Endothelial cell (in vitro differentiated cells): ENCODE measurements around the gene TMEM239. TPM values are rescaled to one million over a fixed set of nuclear protein-coding genes. Genes with fewer than 3 reads are reported as not detected.

Source experiments
- DNase-seq: peaks from one replicate; pipeline ENCODE4 v3.0.0; 2021; ENCODE audit warnings: low spot score
- H3K27ac Mint-ChIP-seq: one replicate; pipeline ENCODE4 v1.8.0; 2021; ENCODE audit warnings: mixed read lengths, inconsistent platforms; ENCODE audit not compliant: unreplicated experiment
- H3K27me3 Mint-ChIP-seq: one replicate; pipeline ENCODE4 v1.8.0; 2021; ENCODE audit warnings: mild to moderate bottlenecking, moderate library complexity, mixed read lengths, inconsistent platforms; ENCODE audit not compliant: unreplicated experiment
- H3K36me3 Mint-ChIP-seq: one replicate; pipeline ENCODE4 v1.8.0; 2021; ENCODE audit warnings: mild to moderate bottlenecking, low read depth, mixed read lengths, inconsistent platforms; ENCODE audit not compliant: unreplicated experiment
- H3K4me1 Mint-ChIP-seq: one replicate; pipeline ENCODE4 v1.8.0; 2021; ENCODE audit warnings: mild to moderate bottlenecking, mixed read lengths, inconsistent platforms; ENCODE audit not compliant: unreplicated experiment
- H3K4me3 Mint-ChIP-seq: one replicate; pipeline ENCODE4 v1.8.0; 2021; ENCODE audit warnings: mild to moderate bottlenecking, mixed read lengths, inconsistent platforms; ENCODE audit not compliant: unreplicated experiment
- H3K9me3 Mint-ChIP-seq: one replicate; pipeline ENCODE4 v1.8.0; 2021; ENCODE audit warnings: mixed read lengths, inconsistent platforms; ENCODE audit not compliant: unreplicated experiment
- CTCF ChIP-seq: fragments of 200-600 bp; sonication (generic); IDR thresholded peaks from one replicate; pipeline ENCODE4 v1.5.0; 2021; ENCODE audit warnings: antibody characterized with exemption; ENCODE audit not compliant: unreplicated experiment
- total RNA-seq: library from RNA; stranded (reverse); fragmentation: NEBNext Ultra II Directional; extraction: Animal tissue kit (Norgen Biotek cat#: 25700); gene quantifications from one replicate; pipeline ENCODE4 v1.2.1, GENCODE V29; 2021; ENCODE audit not compliant: unreplicated experiment

TMEM239 gene
- total RNA-seq, 1 donor from 2014 or later: not detected

DNA sequence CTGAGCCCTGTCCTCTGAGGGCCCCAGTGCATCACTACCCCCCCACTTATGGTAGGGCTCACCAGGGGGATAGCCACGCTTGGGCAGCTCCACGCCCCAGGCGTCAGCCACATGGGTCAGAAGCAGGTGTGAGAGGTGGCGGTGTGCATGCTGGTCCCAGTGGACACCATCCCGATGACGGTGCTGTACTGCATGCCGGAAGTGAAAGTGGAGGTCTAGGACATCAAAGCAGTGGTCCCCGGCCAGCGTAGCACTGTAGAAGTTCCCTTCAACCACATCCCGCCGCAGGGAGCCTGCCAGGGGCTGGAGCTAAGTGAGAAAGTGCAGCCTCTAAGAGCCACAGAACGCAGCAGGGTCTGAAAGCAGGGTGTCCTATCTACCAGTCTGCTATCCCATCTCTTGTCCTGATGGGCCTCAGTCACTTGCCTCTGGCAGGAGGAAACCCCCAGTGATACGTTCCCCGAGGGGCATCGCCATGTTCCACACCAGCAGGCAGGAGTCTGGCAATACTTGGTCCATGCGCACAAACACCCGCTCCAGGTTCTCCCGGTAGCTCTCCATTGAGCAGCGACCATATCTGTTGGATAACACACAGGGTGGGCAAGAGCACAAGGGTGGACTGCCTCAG lies 22.1 kb downstream of the TMEM239 start:
- H3K27me3 Mint-ChIP-seq: peaks cover 16% of the 10 kb centered on the region
- H3K9me3 Mint-ChIP-seq: no peaks in the 10 kb centered on the region
- no peak overlapping the region for H3K27ac Mint-ChIP-seq
- peaks cover 24% of the 10 kb centered on the region for H3K36me3 Mint-ChIP-seq
- peaks cover 21% of the 10 kb centered on the region for H3K4me1 Mint-ChIP-seq
- DNase-seq: no peak
- TF ChIP-seq CTCF: no peak
- peak overlapping the region; percentile 47 for H3K4me3 Mint-ChIP-seq

DNA sequence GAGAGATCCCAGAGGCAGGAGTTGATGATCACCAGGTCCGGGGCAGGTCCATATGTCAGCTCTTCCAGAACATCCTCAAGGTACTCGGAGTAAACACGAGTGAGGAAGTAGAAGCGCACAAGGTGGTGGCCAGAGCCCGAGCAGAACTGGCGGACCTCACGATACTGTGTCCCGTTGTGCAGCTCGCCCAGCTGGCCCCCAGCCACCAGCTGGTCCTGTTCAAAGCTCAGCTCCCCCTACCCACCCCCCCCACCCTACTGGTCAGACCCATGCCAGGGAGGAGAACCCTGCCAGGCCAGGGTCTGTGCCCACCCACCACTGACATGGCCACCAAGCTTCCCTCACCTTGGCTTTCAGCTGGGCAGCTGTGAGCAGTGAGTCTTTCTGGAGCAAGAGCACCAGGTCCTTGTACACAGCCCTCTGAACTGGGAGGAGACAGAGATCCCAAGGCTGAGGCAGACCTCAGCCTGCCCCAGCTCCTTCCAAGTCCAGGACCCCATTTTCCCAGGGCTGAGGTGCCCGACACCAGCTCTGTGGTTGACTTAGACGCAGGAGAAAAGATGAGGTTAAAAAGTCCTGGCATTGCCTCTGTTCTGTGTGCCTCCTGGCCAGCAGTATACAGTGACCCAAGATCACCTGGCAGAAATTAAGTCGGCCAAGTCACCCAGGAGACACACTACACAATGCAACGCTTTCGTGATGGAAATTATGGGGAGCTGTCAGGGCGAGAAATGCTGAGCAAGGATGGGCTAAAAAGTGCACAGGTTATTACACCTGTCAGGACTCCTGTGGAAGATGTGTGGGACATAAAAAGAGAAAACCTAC lies 22.9 kb downstream of the TMEM239 start:
- TF ChIP-seq CTCF: no peak
- Mint-ChIP-seq H3K27me3 (peaks cover 16% of the 10 kb centered on the region), H3K4me1 (peaks cover 21% of the 10 kb centered on the region), H3K4me3 (peak overlapping the region; percentile 91), H3K27ac (peak overlapping the region; percentile 79), H3K9me3 (no peaks in the 10 kb centered on the region), H3K36me3 (peaks cover 24% of the 10 kb centered on the region)
- DNase-seq: no peak

GRCh38 chr20:2839732-2840137 lies 23.6 kb downstream of the TMEM239 start:
- no peak for TF ChIP-seq CTCF

GRCh38 chr20:2840138-2840966 lies 24.2 kb downstream of the TMEM239 start, which contains the start of the genes PCED1A and VPS16:
Gene PCED1A, minus strand, starts transcription at chr20:2840655. Its CDS starts 743 bp downstream, at chr20:2839912.
Gene VPS16, plus strand, starts transcription at chr20:2840745. Its CDS starts 30 bp downstream, at chr20:2840775.
- H3K4me3 Mint-ChIP-seq: peak within 1 kb of the TSS; percentile 94
- TF ChIP-seq CTCF: no peak
- peaks cover 21% of the 10 kb centered on the region for H3K4me1 Mint-ChIP-seq
- no peaks in the 10 kb centered on the region for H3K9me3 Mint-ChIP-seq
- peak; percentile 88 for DNase-seq
- peaks cover 18% of the 10 kb centered on the region for H3K27me3 Mint-ChIP-seq
- H3K36me3 Mint-ChIP-seq: peaks cover 24% of the 10 kb centered on the region
- peak within 1 kb of the TSS; percentile 79 for H3K27ac Mint-ChIP-seq

More at GRCh38 chr20:2839732-2840137, 23.6 kb downstream of the TMEM239 start:
- Mint-ChIP-seq H3K4me3 (peak overlapping the region; percentile 91), H3K9me3 (no peaks in the 10 kb centered on the region), H3K27me3 (peaks cover 17% of the 10 kb centered on the region), H3K36me3 (peaks cover 24% of the 10 kb centered on the region), H3K4me1 (peaks cover 21% of the 10 kb centered on the region), H3K27ac (peak overlapping the region; percentile 79)
- DNase-seq: no peak
